Body of pancreas (tissue), 4 donors: ENCODE measurements around the gene HSP90B1.

Experiments used
- POLR2A ChIP-seq, 3 donors: fragments of 450-650 bp; IDR thresholded peaks; one replicate each; pipeline ENCODE4 v1.6.1; 2016; ENCODE audit warnings: antibody characterized with exemption in 3 of 3, mild to moderate bottlenecking in 2 of 3
- TF ChIP-seq, protein P1 (sequence below), 7 experiments: fragments of 450-650 bp in 4 of 7; fragments of 200-600 bp in 3 of 7; sonication (generic) in 3 of 7; IDR thresholded peaks; one replicate each; pipeline ENCODE4 v1.5.1; 2016 to 2019; ENCODE audit warnings: antibody characterized with exemption in 7 of 7

DNA sequence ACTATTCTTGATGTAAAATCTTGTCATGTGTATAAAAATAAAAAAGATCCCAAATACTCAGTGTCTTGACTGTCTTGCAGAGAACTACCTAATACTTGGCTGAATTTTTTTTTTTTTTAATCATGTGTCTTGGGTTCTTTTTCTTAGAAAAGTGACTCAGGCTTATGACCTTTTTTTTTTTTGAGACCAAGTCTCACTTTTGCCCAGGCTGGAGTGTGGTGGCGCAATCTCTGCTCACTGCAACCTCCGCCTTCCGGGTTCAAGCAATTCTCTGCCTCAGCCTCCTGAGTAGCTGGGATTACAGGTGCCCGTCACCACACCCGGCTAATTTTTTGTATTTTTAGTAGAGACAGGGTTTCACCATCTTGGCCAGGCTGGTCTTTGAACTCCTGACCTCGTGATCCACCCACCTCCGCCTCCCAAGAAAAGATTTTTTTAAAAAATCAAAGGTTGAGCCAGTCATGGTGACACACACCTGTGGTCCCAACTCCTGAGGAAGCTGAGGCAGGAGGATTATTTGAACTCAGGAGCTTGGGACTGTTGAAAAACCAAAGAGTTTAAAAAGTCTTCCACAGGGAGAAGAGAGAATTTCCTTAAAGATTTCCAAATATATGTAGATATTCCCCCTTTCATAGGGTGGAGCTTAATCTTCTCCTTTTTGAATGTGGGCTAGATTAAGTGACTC is 17.8 kb downstream of the HSP90B1 start:
- TF ChIP-seq, protein P1, sequence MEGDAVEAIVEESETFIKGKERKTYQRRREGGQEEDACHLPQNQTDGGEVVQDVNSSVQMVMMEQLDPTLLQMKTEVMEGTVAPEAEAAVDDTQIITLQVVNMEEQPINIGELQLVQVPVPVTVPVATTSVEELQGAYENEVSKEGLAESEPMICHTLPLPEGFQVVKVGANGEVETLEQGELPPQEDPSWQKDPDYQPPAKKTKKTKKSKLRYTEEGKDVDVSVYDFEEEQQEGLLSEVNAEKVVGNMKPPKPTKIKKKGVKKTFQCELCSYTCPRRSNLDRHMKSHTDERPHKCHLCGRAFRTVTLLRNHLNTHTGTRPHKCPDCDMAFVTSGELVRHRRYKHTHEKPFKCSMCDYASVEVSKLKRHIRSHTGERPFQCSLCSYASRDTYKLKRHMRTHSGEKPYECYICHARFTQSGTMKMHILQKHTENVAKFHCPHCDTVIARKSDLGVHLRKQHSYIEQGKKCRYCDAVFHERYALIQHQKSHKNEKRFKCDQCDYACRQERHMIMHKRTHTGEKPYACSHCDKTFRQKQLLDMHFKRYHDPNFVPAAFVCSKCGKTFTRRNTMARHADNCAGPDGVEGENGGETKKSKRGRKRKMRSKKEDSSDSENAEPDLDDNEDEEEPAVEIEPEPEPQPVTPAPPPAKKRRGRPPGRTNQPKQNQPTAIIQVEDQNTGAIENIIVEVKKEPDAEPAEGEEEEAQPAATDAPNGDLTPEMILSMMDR (IDR thresholded peaks at IDR 0.05), result no peak
- TF ChIP-seq POLR2A (IDR thresholded peaks at IDR 0.05), result no peak
